Gastrocnemius medialis (tissue), 4 donors: ENCODE results near the gene TPGS2. TPM values are rescaled to one million over a fixed set of nuclear protein-coding genes. Genes with fewer than 3 reads are reported as not detected.
"Not testable (repeated sequence)": the region's sequence is repeated elsewhere in the genome, so short reads cannot be mapped to it uniquely, and the experiment has no call there.

Source experiments
- ATAC-seq, 2 donors: fragments of 150-250 bp; one replicate each; pipeline ENCODE4 v1.9.1; 2016
- DNase-seq, 2 donors: peaks; one replicate each; pipeline ENCODE4 v3.0.0-alpha.2; 2019
- H3K27ac ChIP-seq, 4 donors: fragments of 200-600 bp; sonication (generic); 1 replicate in 1 of 4; 2 replicates in 3 of 4; pipeline ENCODE4 v1.5.1; 2016 to 2018; ENCODE audit warnings: mild to moderate bottlenecking in 2 of 4, moderate library complexity in 1 of 4
- H3K27me3 ChIP-seq, 3 donors: fragments of 200-600 bp; sonication (generic) in 2 of 3; 1 replicate in 1 of 3; 2 replicates in 2 of 3; pipeline versions ENCODE4 v1.5.1 to v1.6.0; 2016 to 2019; ENCODE audit warnings: mild to moderate bottlenecking in 1 of 3, moderate library complexity in 1 of 3
- H3K36me3 ChIP-seq, 2 donors: fragments of 200-600 bp; sonication (generic) in 1 of 2; one replicate each; pipeline ENCODE4 v1.5.1; 2017 to 2018
- H3K4me1 ChIP-seq, 2 donors: fragments of 200-600 bp; sonication (generic) in 1 of 2; one replicate each; pipeline ENCODE4 v1.5.1; 2016 to 2017; ENCODE audit warnings: mild to moderate bottlenecking in 2 of 2
- H3K4me3 ChIP-seq, 4 donors: fragments of 200-600 bp; sonication (generic) in 3 of 4; 1 replicate in 1 of 4; 2 replicates in 3 of 4; pipeline ENCODE4 v1.5.1; 2016 to 2019; ENCODE audit warnings: mild to moderate bottlenecking in 2 of 4
- H3K9me3 ChIP-seq, 3 donors: fragments of 200-600 bp; sonication (generic) in 2 of 3; 1 replicate in 1 of 3; 2 replicates in 2 of 3; pipeline ENCODE4 v1.5.1; 2016 to 2019
- CTCF ChIP-seq, 5 experiments: fragments of 450-650 bp in 3 of 5; fragments of 200-600 bp in 2 of 5; sonication (generic) in 2 of 5; IDR thresholded peaks in 4 of 5; conservative IDR thresholded peaks in 1 of 5; 1 replicate in 4 of 5; 2 replicates in 1 of 5; pipeline ENCODE4 v1.5.1; 2016 to 2019; ENCODE audit warnings: antibody characterized with exemption in 5 of 5, mild to moderate bottlenecking in 3 of 5, moderate library complexity in 3 of 5
- POLR2A ChIP-seq, 2 donors: fragments of 450-650 bp; IDR thresholded peaks; one replicate each; pipeline ENCODE4 v1.6.1; 2017; ENCODE audit warnings: antibody characterized with exemption in 2 of 2, mild to moderate bottlenecking in 2 of 2, moderate library complexity in 2 of 2
- in situ Hi-C, 4 donors: fragments of 200-750 bp; cut with MboI; loops; one replicate each; pipeline versions ENCODE4 v1.15.0 to v1.8.0; 2017; ENCODE audit warnings: low sequenced_read_pairs in 4 of 4
- intact Hi-C: fragments of 100-400 bp; cut with DNase I; formaldehyde crosslinking; loops from one replicate; pipeline ENCODE4 v1.15.1; 2023; ENCODE audit warnings: low total_unique reads
- total RNA-seq, 4 donors: library from RNA; depleted of rRNA; stranded (reverse); fragments of >200 nt; gene quantifications; one replicate each; pipeline versions ENCODE4 v1.1.0 to v1.2.3, GENCODE V29; 2016

TPGS2 gene
- total RNA-seq, 4 donors from 2014 or later, result 20.7 to 36.5 (median 28.2) TPM

GRCh38 chr18:36766836-36767235 is 62.0 kb downstream of the TPGS2 start:
- Histone ChIP-seq H3K9me3 (no peaks in the 10 kb centered on the region), H3K36me3 (no peaks in the 10 kb centered on the region), H3K27me3 (no peaks in the 10 kb centered on the region), H3K27ac (no peak overlapping the region), H3K4me1 (no peaks in the 10 kb centered on the region), H3K4me3 (no peak overlapping the region)
- intact Hi-C loops, result no loop called here
- DNase-seq, result no peak
- no peak for ATAC-seq
- in situ Hi-C loops, result loop anchor here in 1 of 4 donors (5.0 kb wide), 1 partner anchor 45 kb away; no protein-coding TSS in a partner anchor
- TF ChIP-seq POLR2A (IDR thresholded peaks at IDR 0.05) (no peak), CTCF (IDR thresholded peaks at IDR 0.05 in 4 of 5, conservative IDR thresholded peaks at IDR 0.05 in 1 of 5) (no peak)

GRCh38 chr18:36762965-36763364 is 65.8 kb downstream of the TPGS2 start:
- in situ Hi-C loops, H3K4me1 ChIP-seq, H3K36me3 ChIP-seq, ATAC-seq, DNase-seq, H3K4me3 ChIP-seq, H3K27me3 ChIP-seq, intact Hi-C loops, H3K9me3 ChIP-seq, H3K27ac ChIP-seq: not testable (repeated sequence)

GRCh38 chr18:36762074-36762473 is 66.7 kb downstream of the TPGS2 start:
- Histone ChIP-seq H3K9me3 (no peaks in the 10 kb centered on the region), H3K4me3 (no peak overlapping the region), H3K4me1 (no peaks in the 10 kb centered on the region), H3K27me3 (no peaks in the 10 kb centered on the region), H3K36me3 (no peaks in the 10 kb centered on the region), H3K27ac (no peak overlapping the region)
- DNase-seq, result no peak
- no peak for ATAC-seq
- TF ChIP-seq POLR2A (IDR thresholded peaks at IDR 0.05) (no peak), CTCF (IDR thresholded peaks at IDR 0.05 in 4 of 5, conservative IDR thresholded peaks at IDR 0.05 in 1 of 5) (no peak)
- in situ Hi-C loops, result no loop called here
- intact Hi-C loops, result no loop called here

- no peaks in the 10 kb centered on the region for H3K27me3 ChIP-seq
- no peaks in the 10 kb centered on the region for H3K36me3 ChIP-seq
- intact Hi-C loops (no loop called here), in situ Hi-C loops (no loop called here)
- no peaks in the 10 kb centered on the region for H3K9me3 ChIP-seq
- no peak for TF ChIP-seq CTCF (IDR thresholded peaks at IDR 0.05 in 4 of 5, conservative IDR thresholded peaks at IDR 0.05 in 1 of 5)
- no peak overlapping the region for H3K4me3 ChIP-seq
- H3K27ac ChIP-seq, result no peak overlapping the region
- ATAC-seq (no peak), DNase-seq (no peak)
- peaks cover 0 to 7% of the 10 kb centered on the region in 2 donors for H3K4me1 ChIP-seq
Observed at GRCh38 chr18:36761186-36761698, 67.6 kb downstream of the TPGS2 start.

- ATAC-seq, result no peak
- H3K4me1 ChIP-seq, result peaks cover 0 to 10% of the 10 kb centered on the region in 2 donors
- in situ Hi-C loops (no loop called here), intact Hi-C loops (no loop called here)
- no peaks in the 10 kb centered on the region for H3K36me3 ChIP-seq
- no peaks in the 10 kb centered on the region for H3K27me3 ChIP-seq
- H3K27ac ChIP-seq, result no peak overlapping the region
- H3K4me3 ChIP-seq, result no peak overlapping the region
- DNase-seq, result no peak
- TF ChIP-seq CTCF (IDR thresholded peaks at IDR 0.05 in 4 of 5, conservative IDR thresholded peaks at IDR 0.05 in 1 of 5), result no peak
- H3K9me3 ChIP-seq, result no peaks in the 10 kb centered on the region
Observed at GRCh38 chr18:36760598-36760997, 68.2 kb downstream of the TPGS2 start.
